Adipose tissue (tissue), 3 donors: ENCODE measurements around the gene ROBO1. TPM values are rescaled to one million over a fixed set of nuclear protein-coding genes. Genes with fewer than 3 reads are reported as not detected.
"Not testable (repeated sequence)": the region's sequence is repeated elsewhere in the genome, so short reads cannot be mapped to it uniquely, and the experiment has no call there.

ENCODE experiments used
- H3K27ac ChIP-seq: one replicate; pipeline ENCODE4 v1.5.1; 2013; ENCODE audit warnings: low read depth, low read length
- WGBS, 3 donors: extraction: QIAGEN DNeasy Blood & Tissue Kit; methylation state at CpG; one replicate each; pipeline ENCODE4 v1.1.7; 2013; 5-methylcytosine and 5-hydroxymethylcytosine counted together
- polyA plus RNA-seq, 3 donors: library from polyadenylated mRNA; stranded (reverse); fragments of 200-250 nt; gene quantifications; one replicate each; pipeline ENCODE4 v1.2.3, GENCODE V29; 2013
- donor health status: healthy with polysubstance abuse.
- donor health status: Bipolar disorder and iron deficiency.
- donor health status: healthy.

Gene ROBO1
- polyA plus RNA-seq, 3 donors: 1.8 to 12.3 (median 5.8) TPM

- 74 to 91% (median 89%) methylated on average over 6 of the region's 6 CpGs for WGBS, 3 donors
- H3K27ac ChIP-seq: no peak overlapping the region
Observed at GRCh38 chr3:78689378-78689777, 1078.4 kb downstream of the ROBO1 start.

DNA sequence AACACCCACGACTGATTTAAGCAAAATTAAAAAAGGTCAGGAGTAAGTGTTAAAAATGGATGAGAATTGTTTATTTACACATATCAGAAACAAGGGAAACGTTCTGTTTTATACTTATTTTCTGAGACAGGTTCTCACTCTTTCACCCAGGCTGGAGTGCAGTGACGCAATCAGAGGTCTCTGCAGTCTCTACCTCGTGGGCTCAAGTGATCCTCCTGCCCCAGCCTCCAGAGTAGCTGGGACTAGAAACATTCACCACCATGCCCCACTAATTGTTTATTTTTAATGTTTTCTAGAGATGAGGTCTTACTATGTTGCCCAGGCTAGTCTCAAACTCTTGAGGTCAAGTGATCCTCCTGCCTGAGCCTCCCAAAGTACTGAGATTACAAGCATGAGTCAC lies 1080.3 kb downstream of the ROBO1 start:
- no peak overlapping the region for H3K27ac ChIP-seq
- 64 to 86% (median 84%) methylated on average over 4 of the region's 4 CpGs for WGBS, 3 donors

- WGBS, 3 donors: 94 to 97% (median 97%) methylated on average over 2 of the region's 2 CpGs
- no peak overlapping the region for H3K27ac ChIP-seq
Observed at GRCh38 chr3:78683284-78683683, 1084.5 kb downstream of the ROBO1 start.

GRCh38 chr3:78675119-78675805 lies 1092.5 kb downstream of the ROBO1 start:
- WGBS, 3 donors: 89 to 96% (median 96%) methylated on average over 23 to 25 of the region's 25 CpGs
- not testable (repeated sequence) for H3K27ac ChIP-seq

- WGBS, 3 donors: 58 to 70% (median 67%) methylated on average over 4 of the region's 4 CpGs
- no peak overlapping the region for H3K27ac ChIP-seq
Observed at GRCh38 chr3:78670746-78671145, 1097.1 kb downstream of the ROBO1 start.

GRCh38 chr3:78670094-78670493 lies 1097.7 kb downstream of the ROBO1 start:
- WGBS, 3 donors: 82 to 87% (median 86%) methylated on average over 7 of the region's 7 CpGs
- H3K27ac ChIP-seq: no peak overlapping the region

DNA sequence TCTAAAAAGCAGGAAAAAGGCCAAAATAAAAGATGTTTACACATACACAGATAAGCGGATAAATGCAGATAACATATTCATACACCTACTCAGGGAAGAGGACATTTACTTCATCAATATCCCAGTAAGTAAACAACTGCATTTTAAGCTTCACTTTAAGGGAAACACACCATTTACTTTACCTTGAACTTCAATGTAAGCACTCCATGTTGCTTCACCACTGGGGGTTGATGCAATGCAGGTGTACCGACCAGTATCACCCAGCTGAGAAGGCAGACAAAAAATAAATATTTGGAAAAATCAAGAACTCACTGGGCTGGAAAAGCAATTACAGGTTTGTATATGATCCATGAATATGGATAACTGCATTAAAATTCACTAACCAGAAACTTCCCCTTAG lies 1099.5 kb downstream of the ROBO1 start:
- WGBS, 3 donors: 22 to 71% (median 44%) methylated on average over 2 of the region's 2 CpGs
- H3K27ac ChIP-seq: no peak overlapping the region

- 35 to 72% (median 57%) methylated on average over 1 of the region's 1 CpG for WGBS, 3 donors
Observed at GRCh38 chr3:78666470-78666800, 1101.4 kb downstream of the ROBO1 start.

DNA sequence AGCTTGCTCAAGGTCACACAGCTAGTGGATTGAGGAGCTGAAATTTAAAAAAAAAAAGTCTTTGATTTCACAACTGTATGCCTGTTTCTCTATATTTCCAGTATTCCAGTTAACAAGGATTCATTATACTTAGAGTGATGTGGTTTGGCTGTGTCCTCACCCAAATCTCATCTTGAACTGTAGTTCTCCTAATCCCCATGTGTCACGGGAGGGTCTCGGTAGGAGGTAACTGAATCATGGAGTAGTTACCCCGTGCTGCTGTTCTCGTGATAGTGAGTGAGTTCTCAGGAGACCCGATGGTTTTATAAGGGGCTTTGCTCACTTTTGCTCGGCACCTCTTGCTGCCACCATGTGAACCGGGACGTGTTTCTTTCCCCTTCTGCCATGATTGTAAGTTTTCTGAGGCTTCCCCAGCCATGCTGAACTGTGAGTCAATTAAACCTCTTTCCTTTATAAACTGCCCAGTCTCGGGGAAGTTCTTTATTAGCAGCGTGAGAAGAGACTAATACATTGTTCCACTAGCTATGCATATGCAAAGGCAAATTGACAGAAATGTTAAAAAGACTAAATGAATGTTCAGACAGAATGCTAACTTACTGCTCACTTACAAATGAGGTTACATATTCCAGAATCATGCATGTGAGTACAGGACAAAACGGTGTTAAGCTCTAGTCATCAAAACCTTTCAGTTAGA lies 1101.9 kb downstream of the ROBO1 start:
- WGBS, 3 donors: 77 to 92% (median 89%) methylated on average over 11 of the region's 11 CpGs
- no peak overlapping the region for H3K27ac ChIP-seq

More at GRCh38 chr3:78666470-78666800, 1101.4 kb downstream of the ROBO1 start:
- no peak overlapping the region for H3K27ac ChIP-seq

- no peak overlapping the region for H3K27ac ChIP-seq
- 82 to 95% (median 92%) methylated on average over 6 of the region's 6 CpGs for WGBS, 3 donors
Observed at GRCh38 chr3:78665101-78665500, 1102.7 kb downstream of the ROBO1 start.

- H3K27ac ChIP-seq: no peak overlapping the region
- 54 to 65% (median 59%) methylated on average over 6 of the region's 6 CpGs for WGBS, 3 donors
Observed at GRCh38 chr3:78660957-78661356, 1106.8 kb downstream of the ROBO1 start.

DNA sequence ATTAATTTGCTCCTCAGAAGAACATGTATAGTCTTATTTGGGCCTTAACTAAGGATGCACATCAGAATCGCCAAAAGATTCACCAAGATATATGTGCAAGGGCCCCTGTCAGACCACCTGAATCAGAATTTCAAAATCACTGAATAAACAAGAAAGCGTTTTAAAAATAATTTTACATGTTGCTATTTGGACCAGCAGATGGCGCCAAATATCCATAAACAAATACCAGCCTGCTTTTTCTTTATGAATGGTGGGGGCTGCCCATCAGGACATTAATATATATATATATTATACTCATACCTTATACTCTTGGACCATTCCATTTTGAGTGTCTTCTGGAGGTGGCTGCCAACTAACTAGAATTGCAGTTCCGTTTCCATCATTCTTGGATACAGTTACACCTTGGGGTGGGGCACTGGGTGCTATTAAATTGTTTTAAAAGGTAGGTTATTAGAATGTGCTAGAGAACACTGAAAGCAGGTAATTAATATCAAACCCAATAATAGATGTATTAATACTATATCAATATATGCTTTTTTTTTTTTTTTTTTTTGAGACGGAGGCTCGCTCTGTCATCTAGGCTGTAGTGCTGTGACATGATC lies 1108.3 kb downstream of the ROBO1 start:
- no peak overlapping the region for H3K27ac ChIP-seq
- 46 to 53% (median 52%) methylated on average over 6 of the region's 6 CpGs for WGBS, 3 donors

DNA sequence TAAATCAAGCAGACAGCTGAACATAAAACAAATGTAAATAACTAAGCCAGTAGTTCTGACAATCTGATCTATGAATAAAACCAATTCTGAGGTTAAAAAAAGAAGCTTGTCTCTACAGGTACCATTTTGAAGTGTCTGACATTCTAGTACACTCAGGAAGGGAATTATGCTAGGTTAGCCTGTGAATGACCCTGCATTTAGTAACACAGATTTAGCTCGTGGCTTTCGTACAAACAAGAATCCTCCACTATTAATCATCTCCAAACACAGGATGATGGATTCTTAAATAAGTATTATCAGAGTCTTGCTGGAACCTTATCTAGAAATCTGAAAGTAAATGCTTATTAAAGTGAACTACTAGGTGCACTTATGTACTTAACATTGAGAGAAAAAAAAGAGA lies 1120.1 kb downstream of the ROBO1 start:
- 18 to 52% (median 35%) methylated on average over 2 of the region's 2 CpGs for WGBS, 3 donors
- no peak overlapping the region for H3K27ac ChIP-seq

- no peak overlapping the region for H3K27ac ChIP-seq
- 46 to 52% (median 50%) methylated on average over 4 of the region's 4 CpGs for WGBS, 3 donors
Observed at GRCh38 chr3:78645628-78646310, 1122.0 kb downstream of the ROBO1 start.

GRCh38 chr3:78644847-78645246 lies 1123.0 kb downstream of the ROBO1 start:
- WGBS, 3 donors: 29 to 42% (median 39%) methylated on average over 1 of the region's 1 CpG
- H3K27ac ChIP-seq: no peak overlapping the region

DNA sequence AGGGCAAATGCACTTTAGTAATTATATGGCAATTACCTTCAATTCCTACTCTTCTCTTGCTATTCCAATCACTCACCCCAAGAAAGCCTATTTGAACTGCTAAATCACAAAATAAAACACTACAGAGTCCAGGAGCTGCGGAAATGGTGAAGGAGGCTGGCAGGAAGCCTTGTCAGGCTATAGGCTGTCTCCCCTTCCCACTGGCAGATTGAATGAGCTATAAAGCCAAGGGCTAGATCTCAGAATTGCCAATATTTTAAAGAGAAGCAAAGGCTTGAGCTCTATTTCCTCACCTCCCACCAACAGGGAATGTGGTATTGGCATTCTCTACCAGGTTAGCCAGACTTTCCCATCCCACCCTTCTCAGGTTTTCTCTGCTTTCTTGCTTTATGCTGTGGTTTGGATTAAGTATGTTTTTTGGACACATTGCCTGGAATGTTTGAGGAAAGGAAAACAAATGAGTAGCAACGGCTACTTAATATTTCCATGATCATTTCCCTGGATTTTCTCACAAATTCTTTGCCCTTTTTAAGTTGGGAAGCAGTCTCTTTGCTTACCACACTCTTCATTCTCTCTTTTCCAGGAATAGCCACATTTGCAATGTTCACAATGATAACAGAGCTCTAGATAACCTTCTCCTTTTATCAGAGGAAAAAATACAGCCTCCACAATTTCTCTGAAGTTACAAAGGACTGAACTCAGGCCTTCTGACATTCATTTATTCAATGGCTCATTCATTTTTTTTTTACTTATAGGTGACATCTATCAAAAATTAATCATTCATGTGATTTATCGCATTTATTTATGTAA lies 1125.4 kb downstream of the ROBO1 start:
- H3K27ac ChIP-seq: no peak overlapping the region
- 45 to 56% (median 53%) methylated on average over 3 of the region's 3 CpGs for WGBS, 3 donors

GRCh38 chr3:78641703-78642102 lies 1126.1 kb downstream of the ROBO1 start:
- no peak overlapping the region for H3K27ac ChIP-seq
- 63 to 83% (median 79%) methylated on average over 2 of the region's 2 CpGs for WGBS, 3 donors

DNA sequence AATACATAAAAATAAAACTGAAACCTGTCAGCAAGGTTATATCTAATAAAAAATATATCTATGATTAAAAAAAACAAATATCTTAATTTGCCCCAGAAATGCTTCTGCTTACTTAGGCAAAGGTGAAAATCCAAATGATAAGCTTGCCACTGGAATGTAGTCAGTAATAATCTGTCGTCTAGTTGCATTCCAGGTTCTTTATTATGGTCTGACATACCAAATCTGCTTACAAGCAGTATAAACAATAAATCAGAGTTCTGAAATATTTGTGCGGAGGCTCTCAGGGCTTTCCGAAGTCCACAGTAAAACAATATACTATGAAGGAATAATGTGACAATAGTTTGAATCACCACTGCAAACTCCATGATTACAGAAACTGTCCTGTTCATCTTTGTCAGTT lies 1133.5 kb downstream of the ROBO1 start:
- no peak overlapping the region for H3K27ac ChIP-seq
- WGBS, 3 donors: 48 to 86% (median 83%) methylated on average over 3 of the region's 3 CpGs
